Karpas-422 (cell line): ENCODE measurements around the gene NTN1. TPM values are rescaled to one million over a fixed set of nuclear protein-coding genes. Genes with fewer than 3 reads are reported as not detected.

Experiments used
- DNase-seq: peaks from one replicate; pipeline ENCODE4 v3.0.0-alpha.2; 2015
- H2AFZ ChIP-seq: fragments of 200-600 bp; sonication (generic); 2 replicates; pipeline ENCODE4 v1.6.1; 2014; ENCODE audit warnings: antibody characterized with exemption, low read length, mixed read lengths
- H3K27ac ChIP-seq: fragments of 200-600 bp; sonication (generic); 2 replicates; pipeline ENCODE4 v1.5.1; 2014; ENCODE audit warnings: mild to moderate bottlenecking, low read length, moderate library complexity
- H3K27me3 ChIP-seq: fragments of 200-600 bp; sonication (generic); 2 replicates; pipeline ENCODE4 v1.6.1; 2014; ENCODE audit warnings: low read length, mixed read lengths
- H3K36me3 ChIP-seq: fragments of 200-600 bp; sonication (generic); 2 replicates; pipeline ENCODE4 v1.6.1; 2014; ENCODE audit warnings: low read length, mixed read lengths; ENCODE audit not compliant: insufficient read depth
- H3K4me1 ChIP-seq: fragments of 200-600 bp; sonication (generic); 2 replicates; pipeline ENCODE4 v1.6.1; 2014; ENCODE audit warnings: mild to moderate bottlenecking, low read length, mixed read lengths
- H3K4me2 ChIP-seq: fragments of 200-600 bp; sonication (generic); 2 replicates; pipeline ENCODE4 v1.6.1; 2014; ENCODE audit warnings: low read length, low read depth, mild to moderate bottlenecking; ENCODE audit not compliant: poor library complexity, severe bottlenecking
- H3K4me3 ChIP-seq: fragments of 200-600 bp; sonication (generic); 2 replicates; pipeline ENCODE4 v1.5.1; 2014; ENCODE audit warnings: mild to moderate bottlenecking, antibody characterized with exemption, low read length, mixed read lengths
- H3K79me2 ChIP-seq: fragments of 200-600 bp; sonication (generic); 2 replicates; pipeline ENCODE4 v1.6.1; 2014; ENCODE audit warnings: mild to moderate bottlenecking, low read length, mixed read lengths
- H3K9ac ChIP-seq: fragments of 200-600 bp; sonication (generic); 2 replicates; pipeline ENCODE4 v1.6.0; 2014; ENCODE audit warnings: low read length
- H3K9me2 ChIP-seq: fragments of 200-600 bp; sonication (generic), shearing (Covaris generic); replicated peaks from 2 replicates; pipeline ENCODE4 v1.6.0; 2014; ENCODE audit warnings: mild to moderate bottlenecking, low read length, moderate library complexity; ENCODE audit not compliant: insufficient read depth
- H3K9me3 ChIP-seq: fragments of 300-700, 200-600 bp; sonication (generic); 2 replicates; pipeline ENCODE4 v1.6.1; 2014; ENCODE audit warnings: low read length, mixed read lengths
- H4K20me1 ChIP-seq: fragments of 200-600 bp; sonication (generic); 2 replicates; pipeline ENCODE4 v1.6.1; 2014; ENCODE audit warnings: mild to moderate bottlenecking, antibody characterized with exemption, low read length, low read depth; ENCODE audit not compliant: insufficient read depth
- total RNA-seq: library from RNA; depleted of rRNA; stranded (reverse); fragments of >200 nt; shearing (Covaris generic); gene quantifications from 2 replicates; pipeline ENCODE4 v1.2.3, GENCODE V29; 2014; ENCODE audit warnings: low replicate concordance

Gene NTN1
- total RNA-seq, 1 experiment from 2014 or later: not detected

DNA sequence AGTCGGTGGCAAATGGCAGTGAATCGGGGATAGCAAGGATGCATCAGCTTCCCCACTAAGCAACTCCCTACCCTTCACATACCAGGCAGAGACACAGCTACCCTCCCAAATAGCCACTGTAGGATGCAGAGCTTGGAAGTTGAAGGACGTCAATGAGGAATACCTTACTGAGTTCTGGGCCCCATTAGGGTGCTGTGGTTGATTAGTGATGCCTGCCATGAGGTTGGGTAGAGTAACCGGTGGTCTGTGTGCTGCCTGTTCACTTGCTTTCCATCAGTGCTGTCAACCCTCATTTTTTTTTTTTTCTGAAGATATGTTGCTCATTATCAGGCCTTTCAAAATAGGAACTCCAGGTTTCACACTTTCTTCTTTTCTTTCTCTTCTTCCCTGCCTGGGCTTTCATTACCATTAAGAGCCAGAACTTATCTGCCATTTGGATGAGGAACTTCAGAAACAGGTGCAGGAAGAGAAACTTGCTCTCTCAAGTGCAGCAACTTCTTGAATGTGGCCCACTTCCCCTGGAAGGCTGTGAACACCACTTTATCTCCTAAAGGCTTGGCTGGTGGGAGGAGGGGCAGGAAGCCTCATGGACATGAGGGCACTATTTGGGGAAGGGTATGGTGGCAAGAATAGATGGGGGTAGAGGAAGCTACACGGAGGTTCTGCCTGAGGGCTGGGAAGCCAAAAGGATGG is 183.5 kb downstream of the NTN1 start:
- H3K9me3 ChIP-seq: no peaks in the 10 kb centered on the region
- no peaks in the 10 kb centered on the region for H3K9me2 ChIP-seq
- no peak overlapping the region for H3K4me3 ChIP-seq
- DNase-seq: no peak
- H3K4me2 ChIP-seq: no peak overlapping the region
- no peak overlapping the region for H3K9ac ChIP-seq
- no peaks in the 10 kb centered on the region for H4K20me1 ChIP-seq
- no peaks in the 10 kb centered on the region for H3K27me3 ChIP-seq
- H3K36me3 ChIP-seq: no peaks in the 10 kb centered on the region
- no peaks in the 10 kb centered on the region for H3K4me1 ChIP-seq
- H2AFZ ChIP-seq: no peak overlapping the region
- no peaks in the 10 kb centered on the region for H3K79me2 ChIP-seq
- no peak overlapping the region for H3K27ac ChIP-seq

- no peaks in the 10 kb centered on the region for H3K9me2 ChIP-seq
- no peak overlapping the region for H3K27ac ChIP-seq
- DNase-seq: no peak
- no peak overlapping the region for H2AFZ ChIP-seq
- H3K36me3 ChIP-seq: no peaks in the 10 kb centered on the region
- H3K9me3 ChIP-seq: no peaks in the 10 kb centered on the region
- H3K27me3 ChIP-seq: no peaks in the 10 kb centered on the region
- H3K4me3 ChIP-seq: no peak overlapping the region
- no peak overlapping the region for H3K4me2 ChIP-seq
- H3K4me1 ChIP-seq: no peaks in the 10 kb centered on the region
- H3K9ac ChIP-seq: no peak overlapping the region
- H4K20me1 ChIP-seq: no peaks in the 10 kb centered on the region
- no peaks in the 10 kb centered on the region for H3K79me2 ChIP-seq
Observed at GRCh38 chr17:9205520-9206409, 184.5 kb downstream of the NTN1 start.

DNA sequence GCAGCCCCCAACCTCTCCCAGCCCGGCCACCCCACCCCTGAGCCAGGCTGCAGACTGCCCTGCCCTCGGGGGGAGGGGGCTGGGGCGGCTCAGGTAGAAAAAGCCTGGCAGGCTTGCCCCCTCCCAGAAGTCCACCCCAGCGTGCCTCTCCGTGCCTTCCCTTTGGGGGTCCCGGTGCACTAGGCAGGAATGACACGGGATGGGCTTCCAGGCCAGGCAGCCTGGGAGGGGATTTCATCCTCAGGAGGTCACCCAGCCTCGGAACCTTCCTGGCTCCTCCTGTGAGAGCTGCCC is 185.0 kb downstream of the NTN1 start:
- Histone ChIP-seq H4K20me1 (no peaks in the 10 kb centered on the region), H3K9me2 (no peaks in the 10 kb centered on the region), H3K9me3 (no peaks in the 10 kb centered on the region), H3K79me2 (no peaks in the 10 kb centered on the region), H3K9ac (no peak overlapping the region), H3K4me3 (no peak overlapping the region), H3K4me1 (no peaks in the 10 kb centered on the region), H3K4me2 (no peak overlapping the region), H3K27me3 (no peaks in the 10 kb centered on the region), H2AFZ (no peak overlapping the region), H3K27ac (no peak overlapping the region), H3K36me3 (no peaks in the 10 kb centered on the region)
- no peak for DNase-seq

DNA sequence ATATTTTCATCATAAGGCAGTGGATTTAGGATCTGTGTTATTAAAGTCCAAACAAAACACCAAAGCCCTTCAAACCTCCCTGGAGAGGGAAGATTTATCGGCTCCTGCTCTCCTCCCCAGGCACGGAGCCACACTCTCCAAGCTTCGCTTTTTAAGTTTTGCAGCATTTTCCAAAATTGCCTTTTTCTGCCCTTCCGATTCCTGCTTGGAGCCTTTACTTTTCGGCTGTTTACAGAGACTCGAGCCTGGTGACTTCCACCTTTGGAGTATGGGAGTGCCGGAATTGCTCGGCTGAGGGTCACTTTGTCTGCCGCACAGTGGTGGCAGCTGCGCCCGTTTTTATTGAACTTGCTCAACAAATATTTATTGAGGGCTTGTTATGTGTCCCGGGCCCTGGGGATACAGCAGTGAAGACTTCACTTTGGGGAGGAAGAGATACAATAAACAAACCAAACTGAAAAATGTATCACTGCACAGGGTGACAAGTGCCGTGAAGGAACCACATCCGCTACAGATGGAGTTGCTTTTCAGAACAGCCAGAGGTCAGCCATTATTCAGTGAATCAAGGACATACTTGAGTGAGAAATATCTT is 185.5 kb downstream of the NTN1 start:
- Histone ChIP-seq H4K20me1 (no peaks in the 10 kb centered on the region), H2AFZ (no peak overlapping the region), H3K4me3 (no peak overlapping the region), H3K9me2 (no peaks in the 10 kb centered on the region), H3K27me3 (no peaks in the 10 kb centered on the region), H3K79me2 (no peaks in the 10 kb centered on the region), H3K4me2 (no peak overlapping the region), H3K9me3 (no peaks in the 10 kb centered on the region), H3K36me3 (no peaks in the 10 kb centered on the region), H3K27ac (no peak overlapping the region), H3K9ac (no peak overlapping the region), H3K4me1 (no peaks in the 10 kb centered on the region)
- DNase-seq: no peak

GRCh38 chr17:9208381-9209105 is 187.2 kb downstream of the NTN1 start:
- no peak overlapping the region for H2AFZ ChIP-seq
- no peak overlapping the region for H3K4me2 ChIP-seq
- no peaks in the 10 kb centered on the region for H3K9me2 ChIP-seq
- H3K36me3 ChIP-seq: no peaks in the 10 kb centered on the region
- no peak overlapping the region for H3K4me3 ChIP-seq
- no peaks in the 10 kb centered on the region for H3K79me2 ChIP-seq
- H3K9me3 ChIP-seq: no peaks in the 10 kb centered on the region
- no peaks in the 10 kb centered on the region for H3K4me1 ChIP-seq
- H4K20me1 ChIP-seq: no peaks in the 10 kb centered on the region
- H3K27ac ChIP-seq: no peak overlapping the region
- no peak overlapping the region for H3K9ac ChIP-seq
- H3K27me3 ChIP-seq: no peaks in the 10 kb centered on the region
- DNase-seq: no peak

- H3K9me2 ChIP-seq: no peaks in the 10 kb centered on the region
Observed at GRCh38 chr17:9209347-9209746, 188.0 kb downstream of the NTN1 start.

GRCh38 chr17:9209781-9210370 is 188.6 kb downstream of the NTN1 start:
- Histone ChIP-seq H3K9me3 (no peaks in the 10 kb centered on the region), H3K4me1 (no peaks in the 10 kb centered on the region), H3K27ac (no peak overlapping the region), H3K36me3 (no peaks in the 10 kb centered on the region), H3K4me3 (no peak overlapping the region), H3K9me2 (no peaks in the 10 kb centered on the region), H3K79me2 (no peaks in the 10 kb centered on the region), H3K4me2 (no peak overlapping the region), H3K27me3 (no peaks in the 10 kb centered on the region), H3K9ac (no peak overlapping the region), H2AFZ (no peak overlapping the region), H4K20me1 (no peaks in the 10 kb centered on the region)
- DNase-seq: no peak

More at GRCh38 chr17:9209347-9209746, 188.0 kb downstream of the NTN1 start:
- Histone ChIP-seq H3K27me3 (no peaks in the 10 kb centered on the region), H3K4me1 (no peaks in the 10 kb centered on the region), H3K79me2 (no peaks in the 10 kb centered on the region), H3K36me3 (no peaks in the 10 kb centered on the region), H3K9ac (no peak overlapping the region), H3K9me3 (no peaks in the 10 kb centered on the region), H2AFZ (no peak overlapping the region), H3K27ac (no peak overlapping the region), H4K20me1 (no peaks in the 10 kb centered on the region), H3K4me3 (no peak overlapping the region), H3K4me2 (no peak overlapping the region)
- DNase-seq: no peak
